T-cell (primary cell): ENCODE measurements around the gene MAN2A1. TPM values are rescaled to one million over a fixed set of nuclear protein-coding genes. Genes with fewer than 3 reads are reported as not detected.

Source experiments
- ATAC-seq, 4 experiments: fragments of 200-7000 bp in 3 of 4; fragments of 150-1000 bp in 1 of 4; cut with Tn5 transposase; replicated peaks in 1 of 4; 1 replicate in 3 of 4; 2 replicates in 1 of 4; pipeline ENCODE4 v1.10.0; 2021; ENCODE audit warnings: moderate library complexity in 3 of 4, mild to moderate bottlenecking in 2 of 4, moderate number of reproducible peaks in 1 of 4
- CTCF ChIA-PET, 2 donors: fragments of 300-600 bp; sonication (Branson Sonifier 250); formaldehyde crosslinking; loops; one replicate each; lab custom pipeline; 2022; ENCODE audit warnings: antibody characterized with exemption in 2 of 2; lab: Charles Lee
- POLR2A ChIA-PET, 2 donors: fragments of 300-600 bp; sonication (Branson Sonifier 250); formaldehyde crosslinking; loops; one replicate each; lab custom pipeline; 2022; ENCODE audit warnings: antibody characterized with exemption in 2 of 2; lab: Charles Lee
- DNase-seq, 35 experiments: peaks; one replicate each; pipeline versions ENCODE4 v3.0.0 to v3.0.0-alpha.2; 2013 to 2023
- H3K27ac ChIP-seq: one replicate; pipeline ENCODE4 v1.5.1; 2013; ENCODE audit warnings: low read length
- H3K27me3 ChIP-seq, 2 experiments: replicated peaks in 1 of 2; 1 replicate in 1 of 2; 2 replicates in 1 of 2; pipeline versions ENCODE4 v1.6.1 to v1.7.0; 2013; ENCODE audit warnings: low read length in 1 of 2, mixed read lengths in 1 of 2; ENCODE audit not compliant: control insufficient read depth in 2 of 2, insufficient read depth in 2 of 2; ENCODE audit errors: extremely low read depth in 1 of 2
- H3K36me3 ChIP-seq, 2 donors: 1 replicate in 1 of 2; 2 replicates in 1 of 2; pipeline versions ENCODE4 v1.6.1 to v1.7.0; 2013; ENCODE audit warnings: low read length in 1 of 2; ENCODE audit not compliant: control insufficient read depth in 2 of 2, insufficient read depth in 1 of 2; ENCODE audit errors: extremely low read depth in 1 of 2
- H3K4me1 ChIP-seq, 2 experiments: 1 replicate in 1 of 2; 2 replicates in 1 of 2; pipeline versions ENCODE4 v1.6.1 to v1.7.0; 2013; ENCODE audit warnings: low read length in 2 of 2, mixed read lengths in 1 of 2; ENCODE audit not compliant: insufficient read depth in 2 of 2, control insufficient read depth in 1 of 2; ENCODE audit errors: extremely low read depth in 1 of 2
- H3K4me3 ChIP-seq, 2 donors: 1 replicate in 1 of 2; 2 replicates in 1 of 2; pipeline versions ENCODE4 v1.5.1 to v1.7.0; 2013; ENCODE audit warnings: mild to moderate bottlenecking in 2 of 2, low read length in 1 of 2, moderate library complexity in 1 of 2; ENCODE audit not compliant: control insufficient read depth in 1 of 2; ENCODE audit errors: extremely low read depth in 1 of 2
- H3K9me3 ChIP-seq: 2 replicates; pipeline ENCODE4 v1.7.0; 2013
- H3K27ac Mint-ChIP-seq, 2 donors: one replicate each; pipeline ENCODE4 v1.8.0; 2020 to 2021; ENCODE audit warnings: mild to moderate bottlenecking in 2 of 2, mixed read lengths in 2 of 2
- H3K27me3 Mint-ChIP-seq, 2 donors: one replicate each; pipeline ENCODE4 v1.8.0; 2021 to 2022; ENCODE audit warnings: mixed read lengths in 2 of 2
- H3K36me3 Mint-ChIP-seq: one replicate; pipeline ENCODE4 v1.8.0; 2021; ENCODE audit warnings: mixed read lengths
- H3K4me1 Mint-ChIP-seq, 3 donors: one replicate each; pipeline ENCODE4 v1.8.0; 2020 to 2022; ENCODE audit warnings: mixed read lengths in 3 of 3, mild to moderate bottlenecking in 1 of 3
- H3K4me3 Mint-ChIP-seq, 3 donors: one replicate each; pipeline ENCODE4 v1.8.0; 2020 to 2022; ENCODE audit warnings: mild to moderate bottlenecking in 3 of 3, mixed read lengths in 3 of 3, moderate library complexity in 3 of 3
- H3K9me3 Mint-ChIP-seq, 3 donors: one replicate each; pipeline ENCODE4 v1.8.0; 2020 to 2022; ENCODE audit warnings: mixed read lengths in 3 of 3
- WGBS: methylation state at CpG from one replicate; pipeline ENCODE4 v1.1.5; 2013; ENCODE audit warnings: missing lambda C conversion rate; ENCODE audit not compliant: insufficient coverage; 5-methylcytosine and 5-hydroxymethylcytosine counted together
- total RNA-seq, 35 experiments: library from RNA in 6 of 35; stranded (reverse) in 6 of 35; fragments of 120-200 nt in 1 of 35; gene quantifications; one replicate each; pipeline versions ENCODE4 v1.2.1 to v1.2.4 and lab custom pipeline; 2013 to 2026

MAN2A1 gene
- total RNA-seq, 5 donors from 2014 or later (not counting 1 experiment from before 2014, with no cell fraction given) = 46.7 to 64.0 (median 50.4) TPM

GRCh38 chr5:109784687-109785086, 95.0 kb downstream of the MAN2A1 start:
- H3K4me1 ChIP-seq = no peaks in the 10 kb centered on the region
- Mint-ChIP-seq H3K4me3 (no peak overlapping the region), H3K4me1 (peaks cover 13 to 21% (median 18%) of the 10 kb centered on the region in 3 donors), H3K36me3 (peaks cover 69% of the 10 kb centered on the region), H3K9me3 (no peaks in the 10 kb centered on the region), H3K27me3 (no peaks in the 10 kb centered on the region), H3K27ac (no peak overlapping the region)
- no CpG with 5 or more reads among the region's 2 CpGs for WGBS
- CTCF ChIA-PET = interaction anchor here in 1 of 2 donors (0.8 kb wide), 1 partner anchor 9 kb away, joined by 3 read pairs; no protein-coding TSS in a partner anchor
- H3K36me3 ChIP-seq = peaks cover 0 to 25% of the 10 kb centered on the region in 2 donors
- H3K4me3 ChIP-seq = no peak overlapping the region
- POLR2A ChIA-PET = no interaction called here
- ATAC-seq (no peak), DNase-seq (no peak)
- H3K9me3 ChIP-seq = no peaks in the 10 kb centered on the region
- no peak overlapping the region for H3K27ac ChIP-seq
- H3K27me3 ChIP-seq = no peaks in the 10 kb centered on the region

DNA sequence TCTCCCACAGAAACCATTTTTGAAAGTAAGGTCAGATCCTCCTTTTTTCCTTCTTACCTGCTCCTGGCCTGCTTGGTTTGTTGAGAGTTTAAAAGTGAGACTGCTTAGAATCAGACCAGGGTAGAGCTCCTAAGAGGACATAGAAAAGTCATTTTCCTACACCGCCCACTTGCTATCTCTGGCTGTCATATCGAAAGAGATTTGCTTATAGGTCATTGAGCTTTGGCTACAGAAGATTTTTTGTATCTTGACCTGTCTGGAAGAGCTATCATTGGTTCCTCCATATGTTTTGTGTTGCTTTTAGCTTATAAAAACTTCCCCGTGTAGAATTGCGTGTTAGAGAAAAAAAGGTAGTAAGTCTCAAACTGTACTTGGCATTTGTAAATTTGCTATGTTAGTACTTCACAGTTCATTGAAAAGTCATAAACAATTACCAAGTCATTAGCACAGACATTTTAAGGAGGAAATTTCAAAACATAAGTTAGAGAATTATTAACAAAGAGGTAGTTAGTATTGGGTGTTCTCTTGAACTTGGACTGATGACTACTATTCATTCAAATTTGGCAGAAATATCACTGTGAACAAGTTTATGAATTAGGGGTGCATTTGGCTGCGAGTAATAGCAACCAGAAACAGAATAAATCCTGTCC, 96.6 kb downstream of the MAN2A1 start:
- H3K27me3 ChIP-seq = no peaks in the 10 kb centered on the region
- POLR2A ChIA-PET = interaction anchor here in 1 of 2 donors (0.6 kb wide), 1 partner anchor 22 kb away, joined by 3 read pairs; no protein-coding TSS in a partner anchor
- no peaks in the 10 kb centered on the region for H3K4me1 ChIP-seq
- H3K36me3 ChIP-seq = peaks cover 0 to 24% of the 10 kb centered on the region in 2 donors
- Mint-ChIP-seq H3K9me3 (no peaks in the 10 kb centered on the region), H3K27me3 (no peaks in the 10 kb centered on the region), H3K4me1 (peaks cover 13 to 21% (median 18%) of the 10 kb centered on the region in 3 donors), H3K36me3 (peaks cover 69% of the 10 kb centered on the region), H3K4me3 (no peak overlapping the region), H3K27ac (no peak overlapping the region)
- no peak for DNase-seq
- no peak for ATAC-seq
- WGBS = 100% methylated on average over 3 of the region's 5 CpGs
- CTCF ChIA-PET = no interaction called here
- H3K27ac ChIP-seq = no peak overlapping the region
- no peak overlapping the region for H3K4me3 ChIP-seq
- H3K9me3 ChIP-seq = no peaks in the 10 kb centered on the region

GRCh38 chr5:109788596-109788995, 98.9 kb downstream of the MAN2A1 start:
- ChIA-PET POLR2A (interaction anchor here (0.7 to 1.1 kb wide), 2 partner anchors 36 to 635 kb away, joined by 3 read pairs; no protein-coding TSS in a partner anchor), CTCF (no interaction called here)
- Histone ChIP-seq H3K27me3 (no peaks in the 10 kb centered on the region), H3K9me3 (no peaks in the 10 kb centered on the region), H3K27ac (no peak overlapping the region), H3K4me3 (no peak overlapping the region), H3K36me3 (peaks cover 0 to 35% of the 10 kb centered on the region in 2 donors), H3K4me1 (no peaks in the 10 kb centered on the region)
- peaks cover 78% of the 10 kb centered on the region for H3K36me3 Mint-ChIP-seq
- H3K9me3 Mint-ChIP-seq = peaks cover 0 to 4% (median 0%) of the 10 kb centered on the region in 3 donors
- DNase-seq (no peak), ATAC-seq (no peak)
- no peak overlapping the region for H3K4me3 Mint-ChIP-seq
- 40% methylated on average over 1 of the region's 3 CpGs for WGBS
- H3K4me1 Mint-ChIP-seq = peaks cover 13 to 21% (median 18%) of the 10 kb centered on the region in 3 donors
- H3K27me3 Mint-ChIP-seq = no peaks in the 10 kb centered on the region
- H3K27ac Mint-ChIP-seq = peak overlapping the region in 1 of 2 donors; percentile 60

- no peak overlapping the region for H3K27ac Mint-ChIP-seq
- no peaks in the 10 kb centered on the region for H3K27me3 ChIP-seq
- no CpG with 5 or more reads among the region's 1 CpG for WGBS
- DNase-seq (no peak), ATAC-seq (no peak)
- ChIA-PET CTCF (no interaction called here), POLR2A (interaction anchor here in 1 of 2 donors (0.5 kb wide), 1 partner anchor 129 kb away, joined by 3 read pairs; no protein-coding TSS in a partner anchor)
- no peaks in the 10 kb centered on the region for H3K9me3 ChIP-seq
- peaks cover 0 to 4% (median 0%) of the 10 kb centered on the region in 3 donors for H3K9me3 Mint-ChIP-seq
- no peaks in the 10 kb centered on the region for H3K27me3 Mint-ChIP-seq
- peaks cover 0 to 41% of the 10 kb centered on the region in 2 donors for H3K36me3 ChIP-seq
- H3K36me3 Mint-ChIP-seq = peaks cover 76% of the 10 kb centered on the region
- no peaks in the 10 kb centered on the region for H3K4me1 ChIP-seq
- no peak overlapping the region for H3K4me3 ChIP-seq
- no peak overlapping the region for H3K4me3 Mint-ChIP-seq
- no peak overlapping the region for H3K27ac ChIP-seq
- peaks cover 6 to 12% (median 9%) of the 10 kb centered on the region in 3 donors for H3K4me1 Mint-ChIP-seq
These were observed 102.9 kb downstream of the MAN2A1 start for GRCh38 chr5:109792613-109793012.

- Mint-ChIP-seq H3K4me1 (peaks cover 8 to 22% (median 16%) of the 10 kb centered on the region in 3 donors), H3K27me3 (no peaks in the 10 kb centered on the region), H3K9me3 (no peaks in the 10 kb centered on the region), H3K36me3 (peaks cover 61% of the 10 kb centered on the region), H3K4me3 (no peak overlapping the region), H3K27ac (peak overlapping the region in 1 of 2 donors; percentile 3)
- no peak for DNase-seq
- WGBS = no CpG with 5 or more reads among the region's 2 CpGs
- CTCF ChIA-PET = interaction anchor here in 1 of 2 donors (0.5 kb wide), 1 partner anchor 463 kb away, joined by 4 read pairs; no protein-coding TSS in a partner anchor
- POLR2A ChIA-PET = interaction anchor here in 1 of 2 donors (0.7 kb wide), 1 partner anchor 365 kb away, joined by 3 read pairs; no protein-coding TSS in a partner anchor
- Histone ChIP-seq H3K36me3 (peaks cover 2 to 6% of the 10 kb centered on the region in 2 donors), H3K9me3 (no peaks in the 10 kb centered on the region), H3K27ac (no peak overlapping the region), H3K27me3 (no peaks in the 10 kb centered on the region), H3K4me3 (no peak overlapping the region), H3K4me1 (no peaks in the 10 kb centered on the region)
- ATAC-seq = no peak
These were observed 114.1 kb downstream of the MAN2A1 start for GRCh38 chr5:109803854-109804253.

GRCh38 chr5:109805472-109805871, 115.7 kb downstream of the MAN2A1 start:
- Histone ChIP-seq H3K4me3 (no peak overlapping the region), H3K9me3 (peaks cover 2% of the 10 kb centered on the region), H3K27me3 (no peaks in the 10 kb centered on the region), H3K36me3 (peaks cover 2 to 6% of the 10 kb centered on the region in 2 donors), H3K27ac (no peak overlapping the region), H3K4me1 (no peaks in the 10 kb centered on the region)
- CTCF ChIA-PET = interaction anchor here in 1 of 2 donors (0.6 kb wide), 1 partner anchor 110 kb away, joined by 3 read pairs; no protein-coding TSS in a partner anchor
- H3K36me3 Mint-ChIP-seq = peaks cover 65% of the 10 kb centered on the region
- no peaks in the 10 kb centered on the region for H3K27me3 Mint-ChIP-seq
- DNase-seq (no peak), ATAC-seq (no peak)
- no peak overlapping the region for H3K4me3 Mint-ChIP-seq
- H3K27ac Mint-ChIP-seq = no peak overlapping the region
- peaks cover 12 to 27% (median 22%) of the 10 kb centered on the region in 3 donors for H3K4me1 Mint-ChIP-seq
- no CpG with 5 or more reads among the region's 3 CpGs for WGBS
- peaks cover 0 to 5% (median 2%) of the 10 kb centered on the region in 3 donors for H3K9me3 Mint-ChIP-seq
- POLR2A ChIA-PET = no interaction called here
